ENCODE results near the gene TMEM145.
"Not testable (repeated sequence)": the region's sequence is repeated elsewhere in the genome, so short reads cannot be mapped to it uniquely, and the experiment has no call there.

The TMEM145 gene

DNA sequence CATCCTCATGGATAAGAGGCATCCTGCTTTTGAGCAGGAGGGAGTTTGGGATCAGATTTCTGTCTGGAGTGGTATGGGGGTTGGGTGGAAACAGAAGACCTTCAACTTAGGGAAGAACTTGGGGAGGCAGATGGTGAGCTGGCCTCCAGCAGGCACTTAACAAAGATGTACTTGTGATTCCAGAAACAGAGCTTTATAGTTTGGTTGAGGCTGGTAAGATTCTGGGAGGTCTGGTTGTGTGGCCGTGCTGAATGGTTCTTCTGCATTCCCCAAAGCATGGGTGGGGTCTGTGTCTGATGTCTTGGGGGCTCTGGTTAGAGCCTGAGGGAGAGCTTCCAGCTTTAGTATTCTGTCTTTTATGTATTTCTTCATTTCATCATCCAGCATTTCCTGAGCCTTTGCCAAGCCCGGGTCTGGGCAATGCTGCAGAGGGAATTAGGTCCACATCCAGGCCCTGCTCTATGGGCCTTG is 17.2 kb downstream of the TMEM145 start:
- ATAC-seq = no peak
- TF ChIP-seq ZNF565 (CRISPR knock-in tag; conservative IDR thresholded peaks at IDR 0.05; ENCODE audit: low read depth) (no peak), PPARA (CRISPR knock-in tag; IDR thresholded peaks at IDR 0.05; ENCODE audit: borderline replicate concordance) (no peak), ZC3H10 (CRISPR knock-in tag; IDR thresholded peaks at IDR 0.05) (no peak), TOX (CRISPR knock-in tag; IDR thresholded peaks at IDR 0.05; ENCODE audit: borderline replicate concordance) (no peak), ISL1 (CRISPR knock-in tag; IDR thresholded peaks at IDR 0.05) (no peak), GLIS3 (CRISPR knock-in tag; IDR thresholded peaks at IDR 0.05) (no peak), TCF4 (CRISPR knock-in tag; IDR thresholded peaks at IDR 0.05; ENCODE audit: borderline replicate concordance) (no peak), RARB (CRISPR knock-in tag; IDR thresholded peaks at IDR 0.05) (no peak), ZFP30 (CRISPR knock-in tag; IDR thresholded peaks at IDR 0.05) (no peak), ZFP3 (CRISPR knock-in tag; IDR thresholded peaks at IDR 0.05) (no peak), SNAI2 (CRISPR knock-in tag; IDR thresholded peaks at IDR 0.05) (no peak), CSDC2 (CRISPR knock-in tag; IDR thresholded peaks at IDR 0.05) (no peak), ARNTL (CRISPR knock-in tag; IDR thresholded peaks at IDR 0.05; ENCODE audit: borderline replicate concordance, low read depth) (no peak), BACH2 (CRISPR knock-in tag; IDR thresholded peaks at IDR 0.05; ENCODE audit: borderline replicate concordance) (no peak)
- TF ChIP-seq, protein P1, sequence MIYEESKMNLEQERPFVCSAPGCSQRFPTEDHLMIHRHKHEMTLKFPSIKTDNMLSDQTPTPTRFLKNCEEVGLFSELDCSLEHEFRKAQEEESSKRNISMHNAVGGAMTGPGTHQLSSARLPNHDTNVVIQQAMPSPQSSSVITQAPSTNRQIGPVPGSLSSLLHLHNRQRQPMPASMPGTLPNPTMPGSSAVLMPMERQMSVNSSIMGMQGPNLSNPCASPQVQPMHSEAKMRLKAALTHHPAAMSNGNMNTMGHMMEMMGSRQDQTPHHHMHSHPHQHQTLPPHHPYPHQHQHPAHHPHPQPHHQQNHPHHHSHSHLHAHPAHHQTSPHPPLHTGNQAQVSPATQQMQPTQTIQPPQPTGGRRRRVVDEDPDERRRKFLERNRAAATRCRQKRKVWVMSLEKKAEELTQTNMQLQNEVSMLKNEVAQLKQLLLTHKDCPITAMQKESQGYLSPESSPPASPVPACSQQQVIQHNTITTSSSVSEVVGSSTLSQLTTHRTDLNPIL (CRISPR knock-in tag; IDR thresholded peaks at IDR 0.05; ENCODE audit: low read depth) = no peak
- TF ChIP-seq, protein P2, sequence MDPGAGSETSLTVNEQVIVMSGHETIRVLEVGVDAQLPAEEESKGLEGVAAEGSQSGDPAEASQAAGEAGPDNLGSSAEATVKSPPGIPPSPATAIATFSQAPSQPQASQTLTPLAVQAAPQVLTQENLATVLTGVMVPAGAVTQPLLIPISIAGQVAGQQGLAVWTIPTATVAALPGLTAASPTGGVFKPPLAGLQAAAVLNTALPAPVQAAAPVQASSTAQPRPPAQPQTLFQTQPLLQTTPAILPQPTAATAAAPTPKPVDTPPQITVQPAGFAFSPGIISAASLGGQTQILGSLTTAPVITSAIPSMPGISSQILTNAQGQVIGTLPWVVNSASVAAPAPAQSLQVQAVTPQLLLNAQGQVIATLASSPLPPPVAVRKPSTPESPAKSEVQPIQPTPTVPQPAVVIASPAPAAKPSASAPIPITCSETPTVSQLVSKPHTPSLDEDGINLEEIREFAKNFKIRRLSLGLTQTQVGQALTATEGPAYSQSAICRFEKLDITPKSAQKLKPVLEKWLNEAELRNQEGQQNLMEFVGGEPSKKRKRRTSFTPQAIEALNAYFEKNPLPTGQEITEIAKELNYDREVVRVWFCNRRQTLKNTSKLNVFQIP (CRISPR knock-in tag; IDR thresholded peaks at IDR 0.05; ENCODE audit: borderline replicate concordance, low read depth) = no peak
- TF ChIP-seq, protein P3, sequence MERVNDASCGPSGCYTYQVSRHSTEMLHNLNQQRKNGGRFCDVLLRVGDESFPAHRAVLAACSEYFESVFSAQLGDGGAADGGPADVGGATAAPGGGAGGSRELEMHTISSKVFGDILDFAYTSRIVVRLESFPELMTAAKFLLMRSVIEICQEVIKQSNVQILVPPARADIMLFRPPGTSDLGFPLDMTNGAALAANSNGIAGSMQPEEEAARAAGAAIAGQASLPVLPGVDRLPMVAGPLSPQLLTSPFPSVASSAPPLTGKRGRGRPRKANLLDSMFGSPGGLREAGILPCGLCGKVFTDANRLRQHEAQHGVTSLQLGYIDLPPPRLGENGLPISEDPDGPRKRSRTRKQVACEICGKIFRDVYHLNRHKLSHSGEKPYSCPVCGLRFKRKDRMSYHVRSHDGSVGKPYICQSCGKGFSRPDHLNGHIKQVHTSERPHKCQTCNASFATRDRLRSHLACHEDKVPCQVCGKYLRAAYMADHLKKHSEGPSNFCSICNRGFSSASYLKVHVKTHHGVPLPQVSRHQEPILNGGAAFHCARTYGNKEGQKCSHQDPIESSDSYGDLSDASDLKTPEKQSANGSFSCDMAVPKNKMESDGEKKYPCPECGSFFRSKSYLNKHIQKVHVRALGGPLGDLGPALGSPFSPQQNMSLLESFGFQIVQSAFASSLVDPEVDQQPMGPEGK (CRISPR knock-in tag; IDR thresholded peaks at IDR 0.05; ENCODE audit: borderline replicate concordance) = no peak

DNA sequence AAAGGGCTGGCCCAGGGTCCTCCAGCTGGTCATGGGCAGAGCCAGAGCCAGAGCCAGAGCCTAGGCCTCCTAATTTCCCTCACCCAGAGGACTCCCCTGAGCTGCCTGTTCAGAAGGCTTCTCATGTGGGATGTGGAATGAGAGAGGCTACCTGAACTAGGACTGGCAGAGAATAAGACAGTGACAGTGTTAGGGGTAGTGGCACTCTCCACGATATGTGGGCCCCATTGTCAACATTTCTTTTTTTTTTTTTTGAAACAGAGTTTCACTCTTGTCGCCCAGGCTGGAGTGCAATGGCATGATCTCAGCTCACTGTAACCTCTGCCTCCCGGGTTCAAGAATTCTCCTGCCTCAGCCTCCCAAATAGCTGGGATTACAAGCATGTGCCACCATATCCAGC is 18.2 kb downstream of the TMEM145 start:
- not testable (repeated sequence) for ATAC-seq

DNA sequence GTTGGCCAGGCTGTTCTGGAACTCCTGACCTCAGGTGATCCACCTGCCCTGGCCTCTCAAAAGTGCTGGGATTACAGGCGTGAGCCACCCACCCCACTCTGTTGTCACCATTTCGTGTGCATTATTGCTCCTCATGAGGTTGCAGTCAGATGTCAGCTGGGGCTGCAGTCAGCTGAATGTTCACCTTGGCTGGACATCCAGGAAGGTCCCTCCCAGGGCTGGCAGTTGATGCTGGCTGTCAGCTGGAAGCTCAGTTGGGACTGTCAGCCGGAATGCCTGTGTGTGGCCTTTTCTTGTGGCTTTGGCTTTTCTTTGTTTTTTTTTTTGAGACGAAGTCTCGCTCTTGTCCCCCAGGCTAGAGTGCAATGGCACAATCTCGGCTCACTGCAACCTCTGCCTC is 18.9 kb downstream of the TMEM145 start:
- ATAC-seq = no peak

DNA sequence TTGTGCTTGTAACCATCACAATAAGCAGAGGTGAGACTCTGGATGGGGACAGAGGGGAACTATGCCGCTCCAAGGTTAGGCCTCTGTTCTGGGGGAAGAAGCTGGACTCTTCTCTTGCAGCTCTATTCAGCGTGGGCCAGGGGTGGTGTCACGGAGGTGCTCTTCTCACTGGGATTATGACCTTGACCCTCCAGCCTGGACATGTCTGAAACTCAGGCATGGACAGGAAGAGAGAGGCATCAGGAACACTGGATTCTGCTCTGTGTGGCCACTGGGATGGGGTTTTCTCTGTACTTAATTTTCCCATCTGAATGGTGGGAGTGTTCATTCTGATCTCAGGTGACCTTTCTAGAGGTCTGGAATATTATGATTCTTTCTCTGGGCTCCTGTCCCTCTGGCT is 19.9 kb downstream of the TMEM145 start:
- no peak for TF ChIP-seq PPARA (CRISPR knock-in tag; IDR thresholded peaks at IDR 0.05; ENCODE audit: borderline replicate concordance)
- no peak for TF ChIP-seq ZNF565 (CRISPR knock-in tag; conservative IDR thresholded peaks at IDR 0.05; ENCODE audit: low read depth)
- TF ChIP-seq, protein P4, sequence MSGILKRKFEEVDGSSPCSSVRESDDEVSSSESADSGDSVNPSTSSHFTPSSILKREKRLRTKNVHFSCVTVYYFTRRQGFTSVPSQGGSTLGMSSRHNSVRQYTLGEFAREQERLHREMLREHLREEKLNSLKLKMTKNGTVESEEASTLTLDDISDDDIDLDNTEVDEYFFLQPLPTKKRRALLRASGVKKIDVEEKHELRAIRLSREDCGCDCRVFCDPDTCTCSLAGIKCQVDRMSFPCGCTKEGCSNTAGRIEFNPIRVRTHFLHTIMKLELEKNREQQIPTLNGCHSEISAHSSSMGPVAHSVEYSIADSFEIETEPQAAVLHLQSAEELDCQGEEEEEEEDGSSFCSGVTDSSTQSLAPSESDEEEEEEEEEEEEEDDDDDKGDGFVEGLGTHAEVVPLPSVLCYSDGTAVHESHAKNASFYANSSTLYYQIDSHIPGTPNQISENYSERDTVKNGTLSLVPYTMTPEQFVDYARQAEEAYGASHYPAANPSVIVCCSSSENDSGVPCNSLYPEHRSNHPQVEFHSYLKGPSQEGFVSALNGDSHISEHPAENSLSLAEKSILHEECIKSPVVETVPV (CRISPR knock-in tag; IDR thresholded peaks at IDR 0.05) = no peak
- no peak for TF ChIP-seq CSDC2 (CRISPR knock-in tag; IDR thresholded peaks at IDR 0.05)
- no peak for TF ChIP-seq ISL1 (CRISPR knock-in tag; IDR thresholded peaks at IDR 0.05)
- TF ChIP-seq, protein P5, sequence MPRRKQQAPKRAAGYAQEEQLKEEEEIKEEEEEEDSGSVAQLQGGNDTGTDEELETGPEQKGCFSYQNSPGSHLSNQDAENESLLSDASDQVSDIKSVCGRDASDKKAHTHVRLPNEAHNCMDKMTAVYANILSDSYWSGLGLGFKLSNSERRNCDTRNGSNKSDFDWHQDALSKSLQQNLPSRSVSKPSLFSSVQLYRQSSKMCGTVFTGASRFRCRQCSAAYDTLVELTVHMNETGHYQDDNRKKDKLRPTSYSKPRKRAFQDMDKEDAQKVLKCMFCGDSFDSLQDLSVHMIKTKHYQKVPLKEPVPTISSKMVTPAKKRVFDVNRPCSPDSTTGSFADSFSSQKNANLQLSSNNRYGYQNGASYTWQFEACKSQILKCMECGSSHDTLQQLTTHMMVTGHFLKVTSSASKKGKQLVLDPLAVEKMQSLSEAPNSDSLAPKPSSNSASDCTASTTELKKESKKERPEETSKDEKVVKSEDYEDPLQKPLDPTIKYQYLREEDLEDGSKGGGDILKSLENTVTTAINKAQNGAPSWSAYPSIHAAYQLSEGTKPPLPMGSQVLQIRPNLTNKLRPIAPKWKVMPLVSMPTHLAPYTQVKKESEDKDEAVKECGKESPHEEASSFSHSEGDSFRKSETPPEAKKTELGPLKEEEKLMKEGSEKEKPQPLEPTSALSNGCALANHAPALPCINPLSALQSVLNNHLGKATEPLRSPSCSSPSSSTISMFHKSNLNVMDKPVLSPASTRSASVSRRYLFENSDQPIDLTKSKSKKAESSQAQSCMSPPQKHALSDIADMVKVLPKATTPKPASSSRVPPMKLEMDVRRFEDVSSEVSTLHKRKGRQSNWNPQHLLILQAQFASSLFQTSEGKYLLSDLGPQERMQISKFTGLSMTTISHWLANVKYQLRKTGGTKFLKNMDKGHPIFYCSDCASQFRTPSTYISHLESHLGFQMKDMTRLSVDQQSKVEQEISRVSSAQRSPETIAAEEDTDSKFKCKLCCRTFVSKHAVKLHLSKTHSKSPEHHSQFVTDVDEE (CRISPR knock-in tag; IDR thresholded peaks at IDR 0.05) = no peak
- no peak for TF ChIP-seq BACH2 (CRISPR knock-in tag; IDR thresholded peaks at IDR 0.05; ENCODE audit: borderline replicate concordance)
- TF ChIP-seq SNAI2 (CRISPR knock-in tag; IDR thresholded peaks at IDR 0.05) = no peak
- TF ChIP-seq OSR1 (CRISPR knock-in tag; IDR thresholded peaks at IDR 0.05) = no peak
- no peak for TF ChIP-seq ZNF70 (CRISPR knock-in tag; IDR thresholded peaks at IDR 0.05)
- TF ChIP-seq ZFP30 (CRISPR knock-in tag; IDR thresholded peaks at IDR 0.05) = no peak
- no peak for TF ChIP-seq ESRRG (CRISPR knock-in tag; IDR thresholded peaks at IDR 0.05)
- no peak for ATAC-seq

More for the DNA sequence above, 18.9 kb downstream of the TMEM145 start:
- TF ChIP-seq ZNF8 (CRISPR knock-in tag; IDR thresholded peaks at IDR 0.05) = no peak
- no peak for TF ChIP-seq GLIS3 (CRISPR knock-in tag; IDR thresholded peaks at IDR 0.05)
- TF ChIP-seq, protein P5 (CRISPR knock-in tag; IDR thresholded peaks at IDR 0.05) = no peak
